Fibroblast of lung (primary cell): Measurements from ENCODE around the gene F13A1.

Experiments used
- CTCF ChIP-seq, 2 donors: IDR thresholded peaks in 1 of 2; conservative IDR thresholded peaks in 1 of 2; 1 replicate in 1 of 2; 2 replicates in 1 of 2; pipeline ENCODE4 v1.5.1; 2011 to 2012; ENCODE audit warnings: low read length in 2 of 2, control low read depth in 1 of 2, inconsistent platforms in 1 of 2, low read depth in 1 of 2, mild to moderate bottlenecking in 1 of 2
- EZH2 ChIP-seq: IDR thresholded peaks from 2 replicates; pipeline ENCODE4 v1.5.1; 2012; ENCODE audit warnings: low read length, control low read depth, mild to moderate bottlenecking; ENCODE audit errors: missing control alignments

DNA sequence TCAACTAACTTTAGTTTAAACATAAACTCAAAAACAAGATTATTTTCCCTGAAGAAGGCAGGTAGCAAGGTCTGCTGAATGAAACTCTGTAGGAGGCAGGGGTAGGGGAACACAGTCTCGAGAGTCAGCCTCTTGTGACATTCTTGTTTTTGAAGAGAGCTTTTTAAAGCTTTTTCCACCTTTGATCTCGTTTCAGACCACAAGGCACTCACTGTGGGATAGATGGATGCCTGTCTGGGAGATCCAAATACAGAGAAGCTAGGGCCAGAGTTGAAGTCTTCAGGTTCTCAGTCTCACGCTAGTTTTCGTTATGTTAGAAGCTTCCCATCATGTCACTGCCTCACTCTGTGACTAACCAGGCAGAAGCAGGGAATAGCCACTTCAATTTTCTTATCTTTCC, 14.9 kb downstream of the F13A1 start:
- TF ChIP-seq CTCF (conservative IDR thresholded peaks at IDR 0.05 in 1 of 2, IDR thresholded peaks at IDR 0.05 in 1 of 2; ENCODE audit: low read depth in 1 of 2, low read length in 2 of 2) (no peak), EZH2 (no peak)
